Muscle of leg (tissue), 11 donors: ENCODE data around the gene TREML4. TPM values are rescaled to one million over a fixed set of nuclear protein-coding genes. Genes with fewer than 3 reads are reported as not detected.

Experiments used
- DNase-seq: peaks from one replicate; pipeline ENCODE4 v3.0.0; 2013
- H3K27ac ChIP-seq: one replicate; pipeline ENCODE4 v1.5.1; 2013; ENCODE audit warnings: mild to moderate bottlenecking, low read length, control low read depth
- H3K27me3 ChIP-seq: one replicate; pipeline ENCODE4 v1.6.1; 2013; ENCODE audit warnings: low read length; ENCODE audit not compliant: control insufficient read depth, insufficient read depth
- H3K36me3 ChIP-seq: one replicate; pipeline ENCODE4 v1.6.1; 2013; ENCODE audit warnings: low read length; ENCODE audit not compliant: control insufficient read depth, insufficient read depth
- H3K4me1 ChIP-seq: one replicate; pipeline ENCODE4 v1.6.1; 2013; ENCODE audit warnings: low read length; ENCODE audit not compliant: control insufficient read depth, insufficient read depth
- H3K4me3 ChIP-seq: one replicate; pipeline ENCODE4 v1.5.1; 2013; ENCODE audit warnings: low read length, control low read depth
- H3K9me3 ChIP-seq: replicated peaks from 2 replicates; pipeline ENCODE4 v1.6.1; 2013; ENCODE audit warnings: low read depth, low read length; ENCODE audit not compliant: control insufficient read depth
- WGBS: methylation state at CpG from one replicate; pipeline ENCODE4 v1.1.5; 2013; ENCODE audit warnings: missing lambda C conversion rate; ENCODE audit not compliant: insufficient coverage; 5-methylcytosine and 5-hydroxymethylcytosine counted together
- polyA plus RNA-seq, 8 donors: library from polyadenylated mRNA; unstranded; fragments of 120-200 nt; gene quantifications; one replicate each; pipeline versions ENCODE4 v1.2.1 to v1.2.3, GENCODE V29; 2013; ENCODE audit warnings: inconsistent platforms in 1 of 8, low replicate concordance in 1 of 8; ENCODE audit not compliant: insufficient read length in 8 of 8, insufficient read depth in 1 of 8
- total RNA-seq: library from RNA; stranded (reverse); fragments of 120-200 nt; gene quantifications from one replicate; pipeline ENCODE4 v1.2.4, GENCODE V29; 2013

Gene TREML4
- total and polyA plus RNA-seq, 9 donors, result not detected

DNA sequence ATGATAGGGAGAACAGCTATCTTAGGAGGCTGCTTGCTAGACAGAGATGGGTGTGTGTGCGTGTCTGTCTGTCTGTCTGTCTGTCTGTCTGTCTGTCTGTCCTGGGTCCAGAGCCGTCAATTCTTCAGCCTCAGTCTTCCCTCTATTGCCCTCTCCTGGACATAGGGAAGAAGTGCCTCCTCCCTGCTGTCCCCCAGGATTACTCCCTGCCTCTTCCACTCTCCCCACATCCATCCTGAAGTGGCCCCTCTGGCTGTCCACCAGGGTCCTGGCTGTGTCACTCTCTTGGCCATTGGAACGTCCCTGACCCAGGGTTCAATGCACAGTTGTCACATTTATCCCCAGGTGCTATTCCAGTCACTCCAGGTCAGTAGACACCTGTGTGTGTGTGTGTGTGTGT, 37.4 kb upstream of the TREML4 start:
- no peak overlapping the region for H3K4me3 ChIP-seq
- H3K9me3 ChIP-seq, result peaks cover 2% of the 10 kb centered on the region
- 94% methylated on average over 2 of the region's 3 CpGs for WGBS

GRCh38 chr6:41191569-41191968, 36.6 kb upstream of the TREML4 start:
- no peaks in the 10 kb centered on the region for H3K36me3 ChIP-seq
- peaks cover 2% of the 10 kb centered on the region for H3K9me3 ChIP-seq
- 9% methylated on average over 5 of the region's 6 CpGs for WGBS
- H3K27ac ChIP-seq, result no peak overlapping the region
- no peak overlapping the region for H3K4me3 ChIP-seq
- no peaks in the 10 kb centered on the region for H3K4me1 ChIP-seq
- peak; percentile 20 for DNase-seq
- H3K27me3 ChIP-seq, result peaks cover 6% of the 10 kb centered on the region

More for the DNA sequence above, 37.4 kb upstream of the TREML4 start:
- no peak overlapping the region for H3K27ac ChIP-seq
- peaks cover 6% of the 10 kb centered on the region for H3K27me3 ChIP-seq
- H3K36me3 ChIP-seq, result no peaks in the 10 kb centered on the region
- peaks cover 5% of the 10 kb centered on the region for H3K4me1 ChIP-seq
- DNase-seq, result no peak

- 57% methylated on average over 3 of the region's 5 CpGs for WGBS
- Histone ChIP-seq H3K27ac (no peak overlapping the region), H3K36me3 (no peaks in the 10 kb centered on the region), H3K4me1 (no peaks in the 10 kb centered on the region), H3K9me3 (peaks cover 2% of the 10 kb centered on the region), H3K4me3 (no peak overlapping the region), H3K27me3 (peaks cover 6% of the 10 kb centered on the region)
- no peak for DNase-seq
These were observed 34.9 kb upstream of the TREML4 start for GRCh38 chr6:41193171-41193734.

DNA sequence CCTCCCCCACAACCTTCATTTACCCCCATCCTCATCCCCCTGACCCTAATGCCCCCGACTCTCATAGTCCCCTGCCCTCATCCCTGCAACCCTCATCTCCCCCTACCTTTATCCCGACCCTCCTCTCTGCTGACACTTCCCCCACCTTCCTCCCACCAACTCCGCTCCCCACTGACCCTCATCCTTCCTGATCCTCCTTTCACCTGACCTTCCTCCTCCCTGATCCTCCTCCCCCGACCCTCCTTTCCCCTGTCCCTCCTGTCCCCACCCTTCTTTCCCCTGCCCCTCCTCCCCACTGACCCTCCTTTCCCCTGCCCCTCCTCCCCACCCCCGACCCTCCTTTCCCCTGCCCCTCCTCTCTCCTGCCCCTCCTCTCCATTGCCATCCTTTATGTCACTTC, 34.3 kb upstream of the TREML4 start:
- Histone ChIP-seq H3K36me3 (no peaks in the 10 kb centered on the region), H3K27ac (no peak overlapping the region), H3K27me3 (peaks cover 5% of the 10 kb centered on the region), H3K4me1 (no peaks in the 10 kb centered on the region), H3K9me3 (peaks cover 2% of the 10 kb centered on the region), H3K4me3 (no peak overlapping the region)
- 61% methylated on average over 3 of the region's 5 CpGs for WGBS
- DNase-seq, result no peak

- no peaks in the 10 kb centered on the region for H3K4me1 ChIP-seq
- H3K27ac ChIP-seq, result no peak overlapping the region
- peaks cover 5% of the 10 kb centered on the region for H3K27me3 ChIP-seq
- DNase-seq, result no peak
- H3K9me3 ChIP-seq, result peaks cover 2% of the 10 kb centered on the region
- 92% methylated on average over 3 of the region's 3 CpGs for WGBS
- H3K36me3 ChIP-seq, result no peaks in the 10 kb centered on the region
- H3K4me3 ChIP-seq, result no peak overlapping the region
These were observed 33.8 kb upstream of the TREML4 start for GRCh38 chr6:41194386-41194785.

DNA sequence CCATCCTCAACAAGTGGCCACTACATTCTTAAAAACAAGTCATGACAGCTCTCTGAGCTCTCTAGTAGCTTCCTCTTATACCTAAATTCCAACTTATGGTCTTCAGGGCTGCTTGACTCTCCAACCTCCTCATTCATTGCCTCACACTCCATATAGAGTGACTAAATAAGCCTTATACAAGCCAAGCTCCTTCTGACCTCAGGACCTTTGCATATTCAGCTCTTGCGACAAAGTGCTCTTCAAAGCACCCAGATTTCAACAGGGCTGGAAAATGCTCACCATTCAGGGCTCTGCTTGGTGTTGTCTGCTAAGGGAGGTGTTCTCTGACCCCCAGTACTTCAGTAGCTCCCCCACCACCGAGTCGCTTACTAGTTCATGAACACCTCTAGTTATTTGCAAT, 30.9 kb upstream of the TREML4 start:
- H3K36me3 ChIP-seq, result no peaks in the 10 kb centered on the region
- no peak overlapping the region for H3K4me3 ChIP-seq
- H3K27me3 ChIP-seq, result peaks cover 5% of the 10 kb centered on the region
- H3K4me1 ChIP-seq, result no peaks in the 10 kb centered on the region
- H3K27ac ChIP-seq, result no peak overlapping the region
- DNase-seq, result no peak
- no CpG with 5 or more reads among the region's 3 CpGs for WGBS
- no peaks in the 10 kb centered on the region for H3K9me3 ChIP-seq

GRCh38 chr6:41199552-41200246, 28.4 kb upstream of the TREML4 start:
- Histone ChIP-seq H3K27ac (no peak overlapping the region), H3K4me3 (no peak overlapping the region)
- WGBS, result no CpG with 5 or more reads among the region's 1 CpG

DNA sequence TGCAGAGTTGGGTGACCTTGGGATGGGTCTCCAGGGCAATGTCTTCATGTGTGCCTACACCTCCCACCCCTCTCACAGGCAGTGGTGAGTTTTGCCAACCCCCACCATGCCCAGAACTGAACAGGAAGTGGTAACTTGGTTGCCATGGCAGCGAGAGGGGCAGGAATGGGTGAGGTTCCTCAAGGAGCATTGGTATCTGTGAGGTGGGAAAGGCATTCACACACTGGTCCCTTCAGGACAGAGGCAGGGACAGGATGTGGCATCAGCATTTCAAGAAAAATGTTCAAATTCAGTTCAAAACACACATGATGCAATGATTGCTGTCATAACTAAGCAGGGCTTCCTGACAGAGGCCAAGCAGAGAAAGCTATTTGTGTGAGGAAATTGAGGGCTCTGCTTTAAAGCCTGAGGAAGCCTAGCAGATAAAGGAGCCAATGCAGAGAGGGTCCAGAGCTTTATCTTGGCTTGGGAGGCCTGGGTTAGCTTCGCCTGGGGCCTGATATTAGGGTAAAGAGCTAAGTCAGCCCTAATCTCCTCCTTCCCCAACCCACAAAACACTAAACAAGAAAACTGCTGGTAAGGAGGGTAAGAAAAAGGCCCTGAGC, 27.8 kb upstream of the TREML4 start:
- H3K4me3 ChIP-seq, result no peak overlapping the region
- H3K27me3 ChIP-seq, result peaks cover 2% of the 10 kb centered on the region
- no peaks in the 10 kb centered on the region for H3K4me1 ChIP-seq
- H3K9me3 ChIP-seq, result no peaks in the 10 kb centered on the region
- 80% methylated on average over 1 of the region's 2 CpGs for WGBS
- H3K27ac ChIP-seq, result no peak overlapping the region
- H3K36me3 ChIP-seq, result no peaks in the 10 kb centered on the region
- peak; percentile 30 for DNase-seq

More at GRCh38 chr6:41199552-41200246, 28.4 kb upstream of the TREML4 start:
- DNase-seq, result no peak
- no peaks in the 10 kb centered on the region for H3K9me3 ChIP-seq
- H3K27me3 ChIP-seq, result peaks cover 2% of the 10 kb centered on the region
- no peaks in the 10 kb centered on the region for H3K36me3 ChIP-seq
- H3K4me1 ChIP-seq, result no peaks in the 10 kb centered on the region

DNA sequence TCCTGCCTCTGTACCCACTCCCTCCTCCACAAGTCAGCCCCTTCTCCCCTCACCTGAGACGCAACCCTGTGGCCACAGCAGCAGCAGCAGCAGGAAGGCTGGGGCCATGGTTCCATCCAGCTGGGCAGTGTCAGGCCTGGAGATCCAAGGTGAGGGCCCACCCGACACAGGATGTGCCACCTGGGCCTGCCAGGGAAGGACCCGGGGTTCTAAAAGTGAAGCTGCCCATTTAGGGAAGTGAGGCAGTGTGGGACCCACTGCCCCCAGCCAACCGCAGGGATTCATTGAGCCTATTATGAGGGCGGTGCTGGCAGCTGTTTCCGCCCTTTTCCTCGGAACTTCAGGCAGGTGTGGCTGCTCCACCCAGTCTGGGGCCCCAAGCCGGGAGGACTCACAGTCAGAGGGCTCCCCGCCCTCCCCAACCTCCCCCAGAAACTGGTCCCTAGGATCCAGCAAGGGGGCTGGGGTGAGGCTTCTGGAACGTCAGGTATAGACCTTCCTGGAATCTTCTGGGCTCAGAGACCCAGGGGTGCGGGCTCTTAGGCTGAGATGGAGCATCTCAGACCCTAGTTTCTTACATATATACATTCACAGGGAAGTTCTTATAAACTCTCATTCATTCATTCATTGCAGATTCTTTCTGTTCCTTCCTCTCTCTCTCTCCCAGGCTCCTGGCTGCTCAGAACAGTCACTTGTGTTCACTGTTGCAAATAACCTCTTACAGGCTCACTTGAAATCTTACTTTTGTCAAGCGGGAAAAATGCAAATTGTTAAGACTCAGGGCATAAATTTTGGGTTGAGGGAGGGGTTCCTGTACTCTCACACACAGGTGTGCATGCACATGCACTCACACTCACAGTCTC, 27.0 kb upstream of the TREML4 start, which contains the start of gene TREML2:
TSS of gene TREML2 (minus strand) at position 249 of the 863 bp plus-strand sequence. CDS start at position 108, 141 bp downstream.
- H3K4me1 ChIP-seq, result no peaks in the 10 kb centered on the region
- no peak for DNase-seq
- no peaks in the 10 kb centered on the region for H3K9me3 ChIP-seq
- H3K36me3 ChIP-seq, result no peaks in the 10 kb centered on the region
- no peaks in the 10 kb centered on the region for H3K27me3 ChIP-seq
- no peak within 1 kb of the TSS for H3K27ac ChIP-seq
- WGBS, result 56% methylated on average over 9 of the region's 12 CpGs
- H3K4me3 ChIP-seq, result no peak within 1 kb of the TSS

DNA sequence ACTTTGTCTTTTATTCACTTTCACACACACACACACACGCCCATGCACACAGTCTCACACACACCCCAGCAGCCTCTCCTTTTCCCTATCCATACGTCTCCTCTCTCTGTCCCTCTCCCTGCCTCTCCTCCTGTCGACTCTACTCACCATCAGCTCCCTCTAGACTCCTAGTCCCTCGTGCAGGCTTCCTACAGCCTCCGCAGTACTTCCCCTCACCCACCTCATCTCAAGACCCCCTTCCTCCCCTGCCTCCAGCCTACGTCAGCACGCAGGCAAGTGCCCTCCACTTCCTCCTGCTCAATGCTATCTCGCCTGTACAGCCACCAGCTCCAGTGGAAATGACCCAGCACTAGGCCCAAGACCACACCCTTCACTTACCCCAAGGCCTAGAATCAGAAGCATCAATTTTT, 26.4 kb upstream of the TREML4 start:
- Histone ChIP-seq H3K27ac (no peak overlapping the region), H3K27me3 (no peaks in the 10 kb centered on the region), H3K4me3 (no peak overlapping the region), H3K4me1 (no peaks in the 10 kb centered on the region), H3K9me3 (no peaks in the 10 kb centered on the region), H3K36me3 (no peaks in the 10 kb centered on the region)
- WGBS, result 60% methylated on average over 8 of the region's 8 CpGs
- no peak for DNase-seq
